ENCODE measurements around the gene ROR1. TPM values are rescaled to one million over a fixed set of nuclear protein-coding genes. Genes with fewer than 3 reads are reported as not detected.

ROR1 gene
- polyA plus RNA-seq, 1 of the 3 experiments (the other 2 are of a cell fraction), result 4.0 TPM

DNA sequence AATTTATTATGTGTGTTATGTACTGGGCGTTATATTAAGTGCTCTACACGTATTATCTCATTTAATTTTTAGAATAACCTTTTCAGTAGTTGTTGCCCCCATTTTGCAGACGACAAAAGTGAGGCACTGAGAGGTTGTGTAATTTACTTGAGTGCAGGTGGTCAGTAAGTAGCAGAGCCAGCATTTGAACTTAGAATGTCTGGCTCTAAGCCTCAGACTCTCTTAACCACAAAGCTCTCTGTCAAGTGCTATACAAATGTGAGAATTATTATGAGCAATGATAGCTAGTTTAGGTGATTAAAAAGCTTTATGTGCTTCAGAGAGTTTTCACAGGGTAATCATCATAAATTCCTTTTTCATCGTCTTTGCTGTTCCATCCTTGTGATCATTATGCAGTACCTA lies 333.3 kb downstream of the ROR1 start:
- WGBS (ENCODE audit: low lambda C conversion rate), result 69% methylated on average over 4 of the region's 4 CpGs
- Histone ChIP-seq H3K9me3 (no peaks in the 10 kb centered on the region), H3K9me2 (no peaks in the 10 kb centered on the region; the same call in 1 of the 2 replicates), H3K9ac (no peak overlapping the region), H3K4me3 (ENCODE audit: low read depth in 2 of 2, low read length in 1 of 2) (no peak overlapping the region), H3K4me2 (no peak overlapping the region), H3F3A (replicated peaks; ENCODE audit: insufficient read depth) (peaks cover 15% of the 10 kb centered on the region), H3K27me3 (ENCODE audit: insufficient read depth) (no peaks in the 10 kb centered on the region), H4K20me1 (ENCODE audit: insufficient read depth) (no peaks in the 10 kb centered on the region), H2AFZ (ENCODE audit: low read depth) (no peak overlapping the region), H3K79me2 (ENCODE audit: insufficient read depth) (no peaks in the 10 kb centered on the region), H3K27ac (ENCODE audit: low read depth in 2 of 2, low read length in 1 of 2) (no peak overlapping the region), H3K4me1 (ENCODE audit: control insufficient read depth in 1 of 2, insufficient read depth in 2 of 2, low read depth in 1 of 2, low read length in 1 of 2) (peaks cover 24 to 25% of the 10 kb centered on the region in 2 experiments), H3K36me3 (replicated peaks in 1 of 2; ENCODE audit: control insufficient read depth in 1 of 2, insufficient read depth in 2 of 2, low read length in 1 of 2) (no peaks in the 10 kb centered on the region)
- CTCF ChIA-PET, result interaction anchor here (0.6 kb wide), 1 partner anchor 42 kb away, joined by 4 read pairs; no protein-coding TSS in a partner anchor
- POLR2A ChIA-PET, result no interaction called here
- TF ChIP-seq GATA2 (CRISPR knock-in tag; IDR thresholded peaks at IDR 0.05) (no peak), YY1 (IDR thresholded peaks at IDR 0.05; ENCODE audit: low read depth) (no peak), RXRA (IDR thresholded peaks at IDR 0.05; ENCODE audit: borderline replicate concordance, low read depth) (no peak), RCOR1 (IDR thresholded peaks at IDR 0.05; ENCODE audit: low read length) (no peak), EZH2phosphoT487 (IDR thresholded peaks at IDR 0.05; ENCODE audit: borderline replicate concordance, low read depth) (no peak), GABPA (IDR thresholded peaks at IDR 0.05; ENCODE audit: low read depth) (no peak), IRF3 (IDR thresholded peaks at IDR 0.05; ENCODE audit: low read depth, low read length) (no peak), FOXJ3 (CRISPR knock-in tag; IDR thresholded peaks at IDR 0.05) (no peak), SIN3A (IDR thresholded peaks at IDR 0.05; ENCODE audit: borderline replicate concordance, low read depth, low read length) (no peak), MAX (IDR thresholded peaks at IDR 0.05; ENCODE audit: low read depth) (no peak), ZBTB33 (IDR thresholded peaks at IDR 0.05; ENCODE audit: borderline replicate concordance, low read depth) (no peak)
- TF ChIP-seq, protein P1, sequence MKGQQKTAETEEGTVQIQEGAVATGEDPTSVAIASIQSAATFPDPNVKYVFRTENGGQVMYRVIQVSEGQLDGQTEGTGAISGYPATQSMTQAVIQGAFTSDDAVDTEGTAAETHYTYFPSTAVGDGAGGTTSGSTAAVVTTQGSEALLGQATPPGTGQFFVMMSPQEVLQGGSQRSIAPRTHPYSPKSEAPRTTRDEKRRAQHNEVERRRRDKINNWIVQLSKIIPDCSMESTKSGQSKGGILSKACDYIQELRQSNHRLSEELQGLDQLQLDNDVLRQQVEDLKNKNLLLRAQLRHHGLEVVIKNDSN (IDR thresholded peaks at IDR 0.05; ENCODE audit: borderline replicate concordance, low read depth), result no peak
- TF ChIP-seq, protein P2, sequence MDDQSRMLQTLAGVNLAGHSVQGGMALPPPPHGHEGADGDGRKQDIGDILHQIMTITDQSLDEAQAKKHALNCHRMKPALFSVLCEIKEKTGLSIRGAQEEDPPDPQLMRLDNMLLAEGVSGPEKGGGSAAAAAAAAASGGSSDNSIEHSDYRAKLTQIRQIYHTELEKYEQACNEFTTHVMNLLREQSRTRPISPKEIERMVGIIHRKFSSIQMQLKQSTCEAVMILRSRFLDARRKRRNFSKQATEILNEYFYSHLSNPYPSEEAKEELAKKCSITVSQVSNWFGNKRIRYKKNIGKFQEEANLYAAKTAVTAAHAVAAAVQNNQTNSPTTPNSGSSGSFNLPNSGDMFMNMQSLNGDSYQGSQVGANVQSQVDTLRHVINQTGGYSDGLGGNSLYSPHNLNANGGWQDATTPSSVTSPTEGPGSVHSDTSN (IDR thresholded peaks at IDR 0.05), result no peak
- DNase-seq, result no peak
